Fibroblast of lung (primary cell): ENCODE results near the gene TNS1. TPM values are rescaled to one million over a fixed set of nuclear protein-coding genes. Genes with fewer than 3 reads are reported as not detected.

Experiments used
- DNase-seq, 2 donors: peaks; one replicate each; pipeline versions ENCODE4 v3.0.0 to v3.0.0-alpha.2; 2010; ENCODE audit warnings: low read depth in 2 of 2
- H2AFZ ChIP-seq: 2 replicates; pipeline ENCODE4 v1.5.1; 2012; ENCODE audit warnings: low read length, control low read depth, inconsistent platforms
- H3K27ac ChIP-seq: 2 replicates; pipeline ENCODE4 v1.5.1; 2011; ENCODE audit warnings: low read length, control low read depth; ENCODE audit not compliant: insufficient read depth
- H3K27me3 ChIP-seq: 2 replicates; pipeline ENCODE4 v1.5.1; 2011; ENCODE audit warnings: mild to moderate bottlenecking, low read length; ENCODE audit not compliant: control insufficient read depth, insufficient read depth
- H3K36me3 ChIP-seq: 2 replicates; pipeline ENCODE4 v1.5.1; 2011; ENCODE audit warnings: low read length; ENCODE audit not compliant: control insufficient read depth, insufficient read depth
- H3K4me1 ChIP-seq: 2 replicates; pipeline ENCODE4 v1.5.1; 2011; ENCODE audit warnings: low read length; ENCODE audit not compliant: control insufficient read depth, insufficient read depth; ENCODE audit errors: extremely low read depth
- H3K4me2 ChIP-seq: 2 replicates; pipeline ENCODE4 v1.5.1; 2011; ENCODE audit warnings: low read length, control low read depth; ENCODE audit not compliant: insufficient read depth; ENCODE audit errors: extremely low read depth
- H3K4me3 ChIP-seq, 4 experiments: fragments of 200-600 bp in 1 of 4; sonication (generic) in 1 of 4; replicated peaks in 1 of 4; 2 replicates each; pipeline ENCODE4 v1.5.1; 2011 to 2016; ENCODE audit warnings: low read length in 4 of 4, low read depth in 3 of 4, mild to moderate bottlenecking in 3 of 4, control low read depth in 2 of 4, inconsistent platforms in 1 of 4, mixed read lengths in 1 of 4; ENCODE audit not compliant: insufficient read depth in 1 of 4; ENCODE audit errors: control extremely low read depth in 1 of 4
- H3K79me2 ChIP-seq: 2 replicates; pipeline ENCODE4 v1.5.1; 2012; ENCODE audit warnings: mild to moderate bottlenecking, low read length, inconsistent platforms; ENCODE audit not compliant: control insufficient read depth, insufficient read depth
- H3K9ac ChIP-seq: 2 replicates; pipeline ENCODE4 v1.5.1; 2011; ENCODE audit warnings: mild to moderate bottlenecking, low read length, control low read depth; ENCODE audit not compliant: insufficient read depth
- H3K9me3 ChIP-seq: 2 replicates; pipeline ENCODE4 v1.5.1; 2012; ENCODE audit warnings: low read depth, low read length; ENCODE audit not compliant: control insufficient read depth, insufficient read depth
- H4K20me1 ChIP-seq: 2 replicates; pipeline ENCODE4 v1.5.1; 2011; ENCODE audit warnings: low read length; ENCODE audit not compliant: control insufficient read depth, insufficient read depth; ENCODE audit errors: extremely low read depth
- EZH2 ChIP-seq: IDR thresholded peaks from 2 replicates; pipeline ENCODE4 v1.5.1; 2012; ENCODE audit warnings: low read length, control low read depth, mild to moderate bottlenecking; ENCODE audit errors: missing control alignments
- polyA plus RNA-seq, 2 donors: library from polyadenylated mRNA; depleted of rRNA in 1 of 2; stranded (reverse) in 1 of 2; unstranded in 1 of 2; fragments of >200 nt; gene quantifications; 2 replicates each; pipeline ENCODE4 v1.2.1, GENCODE V29; 2011 to 2012; ENCODE audit warnings: missing spikeins in 1 of 2
- total RNA-seq: library from RNA; depleted of rRNA; stranded (reverse); fragments of >200 nt; gene quantifications from 2 replicates; pipeline ENCODE4 v1.2.1, GENCODE V29; 2014
- TF ChIP-seq, protein P1 (sequence below), 2 donors: IDR thresholded peaks in 1 of 2; conservative IDR thresholded peaks in 1 of 2; 1 replicate in 1 of 2; 2 replicates in 1 of 2; pipeline ENCODE4 v1.5.1; 2011 to 2012; ENCODE audit warnings: low read length in 2 of 2, control low read depth in 1 of 2, inconsistent platforms in 1 of 2, low read depth in 1 of 2, mild to moderate bottlenecking in 1 of 2

Gene TNS1
- total and polyA plus RNA-seq, 2 donors (not counting 1 experiment from before 2014, with no cell fraction given): 44.4 to 47.1 TPM

GRCh38 chr2:217785544-217786045, 217.2 kb downstream of the TNS1 start:
- Histone ChIP-seq H3K9ac (no peak overlapping the region), H3K79me2 (no peaks in the 10 kb centered on the region), H2AFZ (peak overlapping the region; percentile 28), H3K9me3 (no peaks in the 10 kb centered on the region), H3K27ac (no peak overlapping the region), H4K20me1 (no peaks in the 10 kb centered on the region), H3K4me2 (peak overlapping the region; percentile 23), H3K36me3 (no peaks in the 10 kb centered on the region), H3K27me3 (no peaks in the 10 kb centered on the region), H3K4me1 (peaks cover 4% of the 10 kb centered on the region), H3K4me3 (no peak overlapping the region)
- peak; percentile 46 to 65 for DNase-seq
- TF ChIP-seq, protein P1, sequence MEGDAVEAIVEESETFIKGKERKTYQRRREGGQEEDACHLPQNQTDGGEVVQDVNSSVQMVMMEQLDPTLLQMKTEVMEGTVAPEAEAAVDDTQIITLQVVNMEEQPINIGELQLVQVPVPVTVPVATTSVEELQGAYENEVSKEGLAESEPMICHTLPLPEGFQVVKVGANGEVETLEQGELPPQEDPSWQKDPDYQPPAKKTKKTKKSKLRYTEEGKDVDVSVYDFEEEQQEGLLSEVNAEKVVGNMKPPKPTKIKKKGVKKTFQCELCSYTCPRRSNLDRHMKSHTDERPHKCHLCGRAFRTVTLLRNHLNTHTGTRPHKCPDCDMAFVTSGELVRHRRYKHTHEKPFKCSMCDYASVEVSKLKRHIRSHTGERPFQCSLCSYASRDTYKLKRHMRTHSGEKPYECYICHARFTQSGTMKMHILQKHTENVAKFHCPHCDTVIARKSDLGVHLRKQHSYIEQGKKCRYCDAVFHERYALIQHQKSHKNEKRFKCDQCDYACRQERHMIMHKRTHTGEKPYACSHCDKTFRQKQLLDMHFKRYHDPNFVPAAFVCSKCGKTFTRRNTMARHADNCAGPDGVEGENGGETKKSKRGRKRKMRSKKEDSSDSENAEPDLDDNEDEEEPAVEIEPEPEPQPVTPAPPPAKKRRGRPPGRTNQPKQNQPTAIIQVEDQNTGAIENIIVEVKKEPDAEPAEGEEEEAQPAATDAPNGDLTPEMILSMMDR (conservative IDR thresholded peaks at IDR 0.05 in 1 of 2, IDR thresholded peaks at IDR 0.05 in 1 of 2; ENCODE audit: low read depth in 1 of 2, low read length in 2 of 2): peak; percentile 90 to 98
- no peak for TF ChIP-seq EZH2

- Histone ChIP-seq H3K79me2 (no peaks in the 10 kb centered on the region), H3K9ac (no peak overlapping the region), H3K4me2 (no peak overlapping the region), H3K4me1 (no peaks in the 10 kb centered on the region), H3K27ac (no peak overlapping the region), H3K27me3 (no peaks in the 10 kb centered on the region), H2AFZ (peak overlapping the region; percentile 28), H3K9me3 (no peaks in the 10 kb centered on the region), H3K36me3 (no peaks in the 10 kb centered on the region), H3K4me3 (no peak overlapping the region), H4K20me1 (no peaks in the 10 kb centered on the region)
- TF ChIP-seq EZH2: no peak
- TF ChIP-seq, protein P1 (conservative IDR thresholded peaks at IDR 0.05 in 1 of 2, IDR thresholded peaks at IDR 0.05 in 1 of 2; ENCODE audit: low read depth in 1 of 2, low read length in 2 of 2): no peak
- no peak for DNase-seq
Measured at GRCh38 chr2:217784996-217785543, 217.7 kb downstream of the TNS1 start.

DNA sequence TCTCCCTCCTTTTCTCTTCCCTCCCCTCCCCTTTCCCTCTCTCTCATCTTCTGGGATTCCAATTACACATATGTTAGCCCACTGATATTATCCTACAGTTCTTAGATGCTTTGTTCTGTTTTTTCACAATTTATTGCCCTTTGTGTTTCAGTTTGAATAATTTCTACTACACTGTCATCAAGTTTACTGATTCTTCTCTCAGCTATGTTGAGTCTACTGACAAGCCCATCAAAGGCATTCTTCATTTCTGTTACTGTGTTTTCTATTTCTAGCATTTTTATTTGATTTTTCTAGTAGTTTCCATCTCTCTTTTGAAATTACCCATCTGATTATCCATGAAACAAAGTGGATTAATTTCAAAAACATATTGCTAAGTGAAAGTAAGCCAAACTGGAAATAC, 219.6 kb downstream of the TNS1 start:
- H3K9ac ChIP-seq: no peak overlapping the region
- H3K9me3 ChIP-seq: no peaks in the 10 kb centered on the region
- no peaks in the 10 kb centered on the region for H3K79me2 ChIP-seq
- H3K4me1 ChIP-seq: no peaks in the 10 kb centered on the region
- H2AFZ ChIP-seq: no peak overlapping the region
- TF ChIP-seq, protein P1 (conservative IDR thresholded peaks at IDR 0.05 in 1 of 2, IDR thresholded peaks at IDR 0.05 in 1 of 2; ENCODE audit: low read depth in 1 of 2, low read length in 2 of 2): no peak
- no peak for TF ChIP-seq EZH2
- no peak overlapping the region for H3K4me2 ChIP-seq
- no peak overlapping the region for H3K4me3 ChIP-seq
- H3K36me3 ChIP-seq: no peaks in the 10 kb centered on the region
- DNase-seq: no peak
- no peak overlapping the region for H3K27ac ChIP-seq
- H4K20me1 ChIP-seq: no peaks in the 10 kb centered on the region
- no peaks in the 10 kb centered on the region for H3K27me3 ChIP-seq
